Endodermal cell (in vitro differentiated cells): Measurements from ENCODE around the gene RPH3AL. TPM values are rescaled to one million over a fixed set of nuclear protein-coding genes. Genes with fewer than 3 reads are reported as not detected.
A peak's percentile ranks its signal among the peaks of the same experiment; 100 is the strongest.

Experiments used
- DNase-seq: peaks from one replicate; pipeline ENCODE4 v3.0.0-alpha.2; 2017
- H3K27ac ChIP-seq: 2 replicates; pipeline ENCODE4 v1.5.1; 2013; ENCODE audit warnings: mild to moderate bottlenecking, low read depth, low read length, moderate library complexity
- H3K27me3 ChIP-seq: 2 replicates; pipeline ENCODE4 v1.6.1; 2013; ENCODE audit warnings: mild to moderate bottlenecking, low read length, moderate library complexity; ENCODE audit not compliant: insufficient read depth, control insufficient read depth, poor library complexity, severe bottlenecking
- H3K36me3 ChIP-seq: 2 replicates; pipeline ENCODE4 v1.7.0; 2013; ENCODE audit warnings: mild to moderate bottlenecking, low read length, moderate library complexity; ENCODE audit not compliant: control insufficient read depth, insufficient read depth
- H3K4me1 ChIP-seq: one replicate; pipeline ENCODE4 v1.7.0; 2013; ENCODE audit warnings: low read length; ENCODE audit not compliant: control insufficient read depth, insufficient read depth
- H3K4me3 ChIP-seq: 2 replicates; pipeline ENCODE4 v1.5.1; 2013; ENCODE audit warnings: mild to moderate bottlenecking, low read length, moderate library complexity
- H3K9ac ChIP-seq: 2 replicates; pipeline ENCODE4 v1.6.1; 2013; ENCODE audit warnings: mild to moderate bottlenecking, low read length, moderate library complexity; ENCODE audit not compliant: poor library complexity, severe bottlenecking; ENCODE audit errors: extremely low read depth
- H3K9me3 ChIP-seq: 2 replicates; pipeline ENCODE4 v1.6.1; 2013; ENCODE audit warnings: mild to moderate bottlenecking, low read length, moderate library complexity; ENCODE audit not compliant: control insufficient read depth
- H3K27ac Mint-ChIP-seq: 2 replicates; pipeline ENCODE4 v1.8.0; 2020; ENCODE audit warnings: mixed read lengths
- H3K27me3 Mint-ChIP-seq: 2 replicates; pipeline ENCODE4 v1.8.0; 2021; ENCODE audit warnings: mild to moderate bottlenecking, mixed read lengths; ENCODE audit not compliant: insufficient read depth
- H3K36me3 Mint-ChIP-seq: 2 replicates; pipeline ENCODE4 v1.8.0; 2020; ENCODE audit warnings: low read depth, mixed read lengths
- H3K4me1 Mint-ChIP-seq: 2 replicates; pipeline ENCODE4 v1.8.0; 2020; ENCODE audit warnings: mixed read lengths
- H3K4me3 Mint-ChIP-seq: 2 replicates; pipeline ENCODE4 v1.8.0; 2020; ENCODE audit warnings: mild to moderate bottlenecking, moderate library complexity, mixed read lengths
- H3K9me3 Mint-ChIP-seq: 2 replicates; pipeline ENCODE4 v1.8.0; 2020; ENCODE audit warnings: mild to moderate bottlenecking, mixed read lengths
- CTCF ChIP-seq: fragments of 200-600 bp; sonication (generic); conservative IDR thresholded peaks from 2 replicates; pipeline ENCODE4 v1.5.0; 2021; ENCODE audit warnings: antibody characterized with exemption, mild to moderate bottlenecking
- WGBS, 2 experiments: methylation state at CpG; one replicate each; pipeline versions ENCODE4 v1.1.5 to v1.1.7; 2013; ENCODE audit warnings: missing lambda C conversion rate in 2 of 2, mixed read lengths in 1 of 2; ENCODE audit not compliant: insufficient coverage in 1 of 2, insufficient read length in 1 of 2; 5-methylcytosine and 5-hydroxymethylcytosine counted together
- total RNA-seq, 2 donors: library from RNA; stranded (reverse); fragmentation: NEBNext Ultra II Directional in 1 of 2; extraction: Animal tissue kit (Norgen Biotek cat#: 25700) in 1 of 2; gene quantifications; 2 replicates in 1 of 2; 3 replicates in 1 of 2; pipeline ENCODE4 v1.2.1, GENCODE V29; 2021

Gene RPH3AL
- total RNA-seq, 2 donors from 2014 or later = 14.7 to 16.9 TPM

DNA sequence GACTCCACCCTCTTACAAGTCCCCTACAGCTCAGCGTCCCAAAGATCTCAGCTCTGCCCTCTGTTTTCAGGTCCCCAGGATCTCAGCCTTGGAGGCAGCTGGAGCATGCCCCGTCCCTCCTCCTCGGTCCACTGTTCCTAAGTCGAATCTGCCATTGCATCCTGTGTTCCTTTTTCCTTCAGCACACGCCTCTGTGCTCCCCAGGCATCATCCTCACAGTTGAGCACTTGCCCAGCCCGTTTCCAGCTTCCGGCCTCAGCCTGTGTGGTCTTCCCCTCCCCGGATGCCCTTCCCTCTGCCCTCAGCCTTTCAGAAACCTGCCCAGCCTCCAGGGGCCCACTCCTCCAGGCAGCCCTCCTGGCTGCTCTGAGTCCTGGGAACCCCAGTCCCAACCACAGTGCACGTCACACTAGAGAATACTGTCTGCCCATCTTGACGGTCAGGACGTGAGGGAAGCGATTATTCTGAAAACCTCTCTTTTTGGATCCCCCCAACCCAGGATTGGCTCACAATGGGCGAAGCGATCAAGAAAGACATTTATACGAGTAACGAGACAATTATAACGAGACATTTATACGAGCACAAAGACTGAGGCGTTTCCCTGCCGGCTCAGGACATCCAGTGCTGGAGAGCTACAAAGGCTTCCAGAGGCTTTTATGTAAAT is 41.4 kb downstream of the RPH3AL start:
- Histone ChIP-seq H3K9me3 (no peaks in the 10 kb centered on the region), H3K27me3 (no peaks in the 10 kb centered on the region), H3K4me3 (no peak overlapping the region), H3K9ac (no peak overlapping the region), H3K4me1 (no peaks in the 10 kb centered on the region), H3K36me3 (no peaks in the 10 kb centered on the region), H3K27ac (no peak overlapping the region)
- Mint-ChIP-seq H3K9me3 (peaks cover 12% of the 10 kb centered on the region), H3K4me3 (no peak overlapping the region), H3K36me3 (peaks cover 8% of the 10 kb centered on the region), H3K27me3 (peaks cover 2% of the 10 kb centered on the region), H3K4me1 (peaks cover 7% of the 10 kb centered on the region), H3K27ac (peak overlapping the region; percentile 5)
- 78 to 87% methylated on average over 20 of the region's 20 CpGs for WGBS, 2 experiments
- no peak for TF ChIP-seq CTCF
- no peak for DNase-seq

- no peak overlapping the region for H3K27ac Mint-ChIP-seq
- peaks cover 5% of the 10 kb centered on the region for H3K36me3 Mint-ChIP-seq
- no peaks in the 10 kb centered on the region for H3K36me3 ChIP-seq
- H3K27me3 ChIP-seq = no peaks in the 10 kb centered on the region
- no peak overlapping the region for H3K4me3 ChIP-seq
- no peak overlapping the region for H3K4me3 Mint-ChIP-seq
- peaks cover 2% of the 10 kb centered on the region for H3K27me3 Mint-ChIP-seq
- peaks cover 3% of the 10 kb centered on the region for H3K9me3 Mint-ChIP-seq
- H3K4me1 Mint-ChIP-seq = peaks cover 7% of the 10 kb centered on the region
- TF ChIP-seq CTCF = no peak
- no peaks in the 10 kb centered on the region for H3K4me1 ChIP-seq
- no peaks in the 10 kb centered on the region for H3K9me3 ChIP-seq
- DNase-seq = peak; percentile 70
- 82 to 88% methylated on average over 16 to 27 of the region's 28 CpGs for WGBS, 2 experiments
- H3K27ac ChIP-seq = no peak overlapping the region
- no peak overlapping the region for H3K9ac ChIP-seq
These were observed 42.2 kb downstream of the RPH3AL start for GRCh38 chr17:310111-311010.

DNA sequence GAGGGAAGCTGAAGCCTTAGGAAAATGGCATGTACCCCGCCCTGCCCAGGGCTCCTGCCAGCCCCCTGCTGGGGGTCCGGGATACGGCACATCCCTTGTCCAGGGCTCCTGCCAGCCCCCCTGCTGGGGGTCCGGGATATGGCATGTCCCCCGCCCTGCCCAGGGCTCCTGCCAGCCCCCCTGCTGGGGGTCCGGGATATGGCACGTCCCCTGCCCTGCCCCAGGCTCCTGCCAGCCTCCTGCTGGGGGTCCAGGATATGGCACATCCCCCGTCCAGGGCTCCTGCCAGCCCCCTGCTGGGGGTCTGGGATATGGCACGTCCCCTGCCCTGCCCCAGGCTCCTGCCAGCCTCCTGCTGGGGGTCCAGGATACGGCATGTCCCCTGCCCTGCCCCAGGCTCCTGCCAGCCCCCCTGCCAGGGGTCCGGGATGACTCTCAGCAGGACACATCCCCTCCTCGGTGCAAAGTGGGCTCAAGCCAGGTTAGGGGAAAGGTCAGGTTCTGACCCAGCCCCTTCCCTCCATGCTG is 43.2 kb downstream of the RPH3AL start:
- Histone ChIP-seq H3K4me1 (no peaks in the 10 kb centered on the region), H3K27ac (no peak overlapping the region), H3K27me3 (peaks cover 1% of the 10 kb centered on the region), H3K9ac (no peak overlapping the region), H3K9me3 (no peaks in the 10 kb centered on the region), H3K4me3 (no peak overlapping the region), H3K36me3 (no peaks in the 10 kb centered on the region)
- peaks cover 2% of the 10 kb centered on the region for H3K27me3 Mint-ChIP-seq
- peak; percentile 93 for DNase-seq
- peaks cover under 1% of the 10 kb centered on the region for H3K36me3 Mint-ChIP-seq
- no peak overlapping the region for H3K27ac Mint-ChIP-seq
- TF ChIP-seq CTCF = peak; percentile 97
- H3K9me3 Mint-ChIP-seq = no peaks in the 10 kb centered on the region
- no peak overlapping the region for H3K4me3 Mint-ChIP-seq
- 69 to 70% methylated on average over 2 to 12 of the region's 12 CpGs for WGBS, 2 experiments
- H3K4me1 Mint-ChIP-seq = peaks cover 8% of the 10 kb centered on the region
